Neuronal stem cell (in vitro differentiated cells): ENCODE results near the gene CCDC192.

Experiments used
- DNase-seq: peaks from one replicate; pipeline ENCODE4 v3.0.0-alpha.2; 2013; ENCODE audit warnings: low spot score
- H2AFZ ChIP-seq: one replicate; pipeline ENCODE4 v1.6.1; 2013; ENCODE audit warnings: mild to moderate bottlenecking, low read length, inconsistent platforms
- H2AK5ac ChIP-seq: 2 replicates; pipeline ENCODE4 v1.6.1; 2013; ENCODE audit warnings: low read depth, mild to moderate bottlenecking, inconsistent platforms, low read length, moderate library complexity, mixed read lengths
- H2BK120ac ChIP-seq: 2 replicates; pipeline ENCODE4 v1.6.1; 2013; ENCODE audit warnings: low read depth, mild to moderate bottlenecking, inconsistent platforms, low read length, moderate library complexity, mixed read lengths
- H2BK12ac ChIP-seq: one replicate; pipeline ENCODE4 v1.6.1; 2013; ENCODE audit warnings: low read length, inconsistent platforms
- H2BK15ac ChIP-seq: 2 replicates; pipeline ENCODE4 v1.6.1; 2013; ENCODE audit warnings: mild to moderate bottlenecking, low read length, inconsistent platforms, mixed read lengths
- H2BK5ac ChIP-seq: one replicate; pipeline ENCODE4 v1.6.1; 2013; ENCODE audit warnings: inconsistent platforms, mild to moderate bottlenecking, low read length, moderate library complexity
- H3K14ac ChIP-seq: one replicate; pipeline ENCODE4 v1.6.1; 2013; ENCODE audit warnings: low read length, inconsistent platforms
- H3K18ac ChIP-seq: 2 replicates; pipeline ENCODE4 v1.6.1; 2013; ENCODE audit warnings: low read length, inconsistent platforms
- H3K23ac ChIP-seq: 2 replicates; pipeline ENCODE4 v1.6.1; 2013; ENCODE audit warnings: low read depth, mild to moderate bottlenecking, mixed read lengths, low read length, inconsistent platforms; ENCODE audit not compliant: poor library complexity
- H3K27ac ChIP-seq: replicated peaks from 3 replicates; pipeline ENCODE4 v1.5.1; 2013; ENCODE audit warnings: low read length, inconsistent platforms
- H3K27me3 ChIP-seq, 3 experiments: 2 replicates each; pipeline ENCODE4 v1.6.1; 2013; ENCODE audit warnings: low read length in 3 of 3, mild to moderate bottlenecking in 2 of 3, inconsistent platforms in 1 of 3, low read depth in 1 of 3, mixed read lengths in 1 of 3, moderate library complexity in 1 of 3; ENCODE audit not compliant: control insufficient read depth in 3 of 3, insufficient read depth in 3 of 3
- H3K36me3 ChIP-seq, 2 donors: replicated peaks in 1 of 2; 2 replicates each; pipeline ENCODE4 v1.6.1; 2013; ENCODE audit warnings: low read length in 2 of 2; ENCODE audit not compliant: control insufficient read depth in 2 of 2, insufficient read depth in 2 of 2
- H3K4ac ChIP-seq: 2 replicates; pipeline ENCODE4 v1.6.1; 2013; ENCODE audit warnings: inconsistent platforms, mild to moderate bottlenecking, low read length, moderate library complexity
- H3K4me1 ChIP-seq, 2 donors: 1 replicate in 1 of 2; 2 replicates in 1 of 2; pipeline ENCODE4 v1.6.1; 2013; ENCODE audit warnings: low read length in 2 of 2, low read depth in 1 of 2; ENCODE audit not compliant: control insufficient read depth in 2 of 2, insufficient read depth in 1 of 2
- H3K4me2 ChIP-seq: one replicate; pipeline ENCODE4 v1.6.1; 2013; ENCODE audit warnings: mild to moderate bottlenecking, low read length, inconsistent platforms; ENCODE audit not compliant: insufficient read depth, poor library complexity, severe bottlenecking
- H3K4me3 ChIP-seq, 2 donors: 2 replicates each; pipeline ENCODE4 v1.5.1; 2013; ENCODE audit warnings: low read length in 2 of 2, mild to moderate bottlenecking in 2 of 2, inconsistent platforms in 1 of 2, moderate library complexity in 1 of 2
- H3K79me1 ChIP-seq: one replicate; pipeline ENCODE4 v1.6.1; 2013; ENCODE audit warnings: low read depth, mild to moderate bottlenecking, inconsistent platforms, low read length, moderate library complexity
- H3K9ac ChIP-seq: one replicate; pipeline ENCODE4 v1.6.1; 2013; ENCODE audit warnings: mild to moderate bottlenecking, low read depth, low read length, inconsistent platforms; ENCODE audit not compliant: poor library complexity
- H3K9me3 ChIP-seq, 2 donors: replicated peaks in 1 of 2; 2 replicates each; pipeline versions ENCODE3 to v1.6.1; 2013; ENCODE audit warnings: low read length in 2 of 2, mild to moderate bottlenecking in 2 of 2, inconsistent platforms in 1 of 2, low read depth in 1 of 2, mixed read lengths in 1 of 2, moderate library complexity in 1 of 2; ENCODE audit not compliant: control insufficient read depth in 2 of 2, insufficient read depth in 1 of 2
- H4K8ac ChIP-seq: one replicate; pipeline ENCODE4 v1.6.1; 2013; ENCODE audit warnings: low read depth, mild to moderate bottlenecking, inconsistent platforms, low read length, moderate library complexity
- H4K91ac ChIP-seq: one replicate; pipeline ENCODE4 v1.6.1; 2013; ENCODE audit warnings: low read length, low read depth, mild to moderate bottlenecking, inconsistent platforms; ENCODE audit not compliant: poor library complexity
- WGBS, 2 donors: extraction: QIAGEN DNeasy Blood & Tissue Kit; methylation state at CpG; one replicate each; pipeline ENCODE4 v1.1.7; 2013; ENCODE audit warnings: missing lambda C conversion rate in 2 of 2, mixed read lengths in 1 of 2; ENCODE audit not compliant: insufficient read length in 2 of 2, insufficient replicate concordance in 1 of 2; ENCODE audit errors: extremely low coverage in 2 of 2; 5-methylcytosine and 5-hydroxymethylcytosine counted together

CCDC192 gene

DNA sequence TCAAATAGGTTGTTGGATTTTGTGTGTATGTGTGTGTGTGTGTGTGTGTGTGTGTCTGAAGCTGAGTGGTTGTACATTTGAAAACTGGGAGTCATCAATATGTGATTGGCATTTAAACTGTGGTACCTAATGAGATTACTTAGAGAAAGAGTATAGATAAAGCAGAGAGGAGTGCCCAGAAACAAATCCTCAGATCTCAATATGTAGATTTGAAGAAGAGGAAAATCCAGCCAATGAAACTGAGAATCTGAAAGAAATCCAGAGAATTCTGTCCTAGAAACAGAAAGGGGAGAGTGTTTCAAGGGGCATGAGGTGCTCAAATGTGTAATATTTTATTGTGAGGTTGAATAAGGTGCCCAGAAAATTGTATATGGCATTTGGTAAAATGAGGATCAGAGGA lies 66.2 kb downstream of the CCDC192 start:
- Histone ChIP-seq H3K4me3 (no peak overlapping the region), H2BK12ac (no peak overlapping the region), H3K27ac (no peak overlapping the region), H3K23ac (no peak overlapping the region), H3K9ac (no peak overlapping the region), H3K4me2 (no peak overlapping the region), H3K27me3 (no peaks in the 10 kb centered on the region), H2AFZ (no peak overlapping the region), H4K8ac (no peak overlapping the region), H3K14ac (no peak overlapping the region), H2BK120ac (no peak overlapping the region), H2BK15ac (no peak overlapping the region), H2AK5ac (no peak overlapping the region), H2BK5ac (no peak overlapping the region), H3K79me1 (no peaks in the 10 kb centered on the region), H4K91ac (no peak overlapping the region), H3K4ac (no peak overlapping the region), H3K18ac (no peak overlapping the region), H3K9me3 (no peaks in the 10 kb centered on the region), H3K36me3 (no peaks in the 10 kb centered on the region), H3K4me1 (peaks cover 3 to 12% of the 10 kb centered on the region in 2 donors)
- no peak for DNase-seq

DNA sequence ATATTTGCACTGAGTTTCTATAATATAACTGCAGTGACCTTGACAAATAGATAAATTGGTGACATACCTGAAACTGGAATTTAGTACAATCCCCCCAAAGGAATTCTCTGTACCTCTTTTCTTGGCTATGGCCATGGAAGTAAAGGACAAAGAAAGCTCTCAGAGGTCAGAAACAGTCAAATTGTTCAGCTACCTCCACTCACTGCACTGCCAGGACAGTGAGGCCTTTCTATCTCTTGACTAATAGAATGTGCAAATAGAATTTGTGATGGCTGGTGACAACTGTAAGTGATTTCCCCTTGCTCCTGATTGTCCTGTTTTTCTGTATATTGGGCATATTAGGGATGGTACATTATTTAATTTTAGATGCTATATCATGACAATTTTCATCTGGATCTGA lies 67.1 kb downstream of the CCDC192 start:
- Histone ChIP-seq H3K4me3 (no peak overlapping the region), H2BK15ac (no peak overlapping the region), H4K91ac (no peak overlapping the region), H3K18ac (no peak overlapping the region), H3K27me3 (no peaks in the 10 kb centered on the region), H2BK5ac (no peak overlapping the region), H2BK120ac (no peak overlapping the region), H3K4ac (no peak overlapping the region), H3K4me2 (no peak overlapping the region), H3K14ac (no peak overlapping the region), H2AK5ac (no peak overlapping the region), H3K9ac (no peak overlapping the region), H3K9me3 (peaks cover 2 to 3% of the 10 kb centered on the region in 2 donors), H3K23ac (no peak overlapping the region), H3K4me1 (peaks cover 3 to 12% of the 10 kb centered on the region in 2 donors), H2AFZ (no peak overlapping the region), H2BK12ac (no peak overlapping the region), H3K27ac (no peak overlapping the region), H4K8ac (no peak overlapping the region), H3K79me1 (no peaks in the 10 kb centered on the region), H3K36me3 (no peaks in the 10 kb centered on the region)
- DNase-seq, result no peak

DNA sequence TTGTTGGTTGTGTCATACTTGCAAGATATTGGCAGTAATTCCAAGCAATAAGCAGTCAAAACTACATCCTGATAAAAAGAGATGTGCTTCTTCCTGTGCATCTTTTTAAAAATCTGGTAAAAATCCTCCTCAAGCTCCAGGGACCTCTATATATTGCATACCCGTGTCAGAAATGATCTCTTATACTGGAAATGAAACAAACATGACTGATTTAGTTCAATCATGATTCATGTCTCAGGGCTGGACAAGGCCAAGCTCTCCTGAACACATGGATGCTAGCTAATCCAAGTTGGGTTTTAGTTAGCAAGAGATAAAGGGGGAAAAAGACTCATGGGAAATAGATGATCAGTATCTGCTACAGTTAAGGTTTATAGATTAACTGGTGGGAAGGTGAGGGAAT lies 69.3 kb downstream of the CCDC192 start:
- Histone ChIP-seq H3K9me3 (peaks cover 5 to 8% of the 10 kb centered on the region in 2 donors), H3K4me2 (no peak overlapping the region), H2BK12ac (no peak overlapping the region), H2BK15ac (no peak overlapping the region), H2BK120ac (no peak overlapping the region), H3K4ac (no peak overlapping the region), H2AK5ac (no peak overlapping the region), H3K18ac (no peak overlapping the region), H3K36me3 (no peaks in the 10 kb centered on the region), H2BK5ac (no peak overlapping the region), H3K14ac (no peak overlapping the region), H3K27me3 (no peaks in the 10 kb centered on the region), H3K23ac (no peak overlapping the region), H3K27ac (no peak overlapping the region), H2AFZ (no peak overlapping the region), H3K4me3 (no peak overlapping the region), H3K9ac (no peak overlapping the region), H4K8ac (no peak overlapping the region), H3K4me1 (no peaks in the 10 kb centered on the region), H4K91ac (no peak overlapping the region), H3K79me1 (no peaks in the 10 kb centered on the region)
- WGBS, 2 donors, result no CpG with 5 or more reads among the region's 1 CpG
- no peak for DNase-seq

DNA sequence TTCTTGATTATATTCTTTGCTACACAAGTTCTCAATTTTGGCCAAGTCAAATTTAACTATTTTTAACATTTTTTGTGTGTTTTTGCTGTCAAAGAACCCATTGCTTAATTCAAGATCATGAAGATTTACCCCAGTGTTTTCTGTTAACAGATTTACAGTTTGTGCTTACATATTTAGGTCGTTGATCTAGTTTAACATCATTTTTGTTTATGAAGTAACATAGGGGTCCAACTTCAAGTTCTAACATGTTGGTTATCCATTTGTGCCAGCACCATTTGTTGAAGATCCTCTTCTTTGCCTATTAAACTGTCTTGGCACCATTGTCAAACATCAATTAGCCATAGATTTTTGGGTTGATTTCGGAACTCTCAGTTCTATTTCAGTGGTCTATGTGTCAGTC lies 71.0 kb downstream of the CCDC192 start:
- H3K9ac ChIP-seq, result no peak overlapping the region
- no peak overlapping the region for H3K18ac ChIP-seq
- no peak overlapping the region for H3K27ac ChIP-seq
- H2BK120ac ChIP-seq, result no peak overlapping the region
- H3K36me3 ChIP-seq, result no peaks in the 10 kb centered on the region
- H3K4ac ChIP-seq, result no peak overlapping the region
- WGBS, 2 donors, result no CpG with 5 or more reads among the region's 2 CpGs
- no peak overlapping the region for H4K8ac ChIP-seq
- no peak overlapping the region for H2AFZ ChIP-seq
- H3K9me3 ChIP-seq, result peaks cover 5 to 8% of the 10 kb centered on the region in 2 donors
- no peaks in the 10 kb centered on the region for H3K4me1 ChIP-seq
- H3K79me1 ChIP-seq, result no peaks in the 10 kb centered on the region
- no peak overlapping the region for H2BK5ac ChIP-seq
- no peak overlapping the region for H3K4me2 ChIP-seq
- no peak overlapping the region for H3K4me3 ChIP-seq
- no peak overlapping the region for H2AK5ac ChIP-seq
- H3K23ac ChIP-seq, result no peak overlapping the region
- H3K14ac ChIP-seq, result no peak overlapping the region
- H4K91ac ChIP-seq, result no peak overlapping the region
- no peak overlapping the region for H2BK15ac ChIP-seq
- H3K27me3 ChIP-seq, result no peaks in the 10 kb centered on the region
- H2BK12ac ChIP-seq, result no peak overlapping the region
- DNase-seq, result no peak
